Mammary epithelial cell (primary cell): Measurements from ENCODE around the gene MAP4.

Experiments
- EZH2 ChIP-seq: IDR thresholded peaks from 2 replicates; pipeline ENCODE4 v1.6.1; 2012; ENCODE audit warnings: low read length, inconsistent platforms, borderline replicate concordance
- TF ChIP-seq, protein P1 (sequence below), 2 donors: IDR thresholded peaks in 1 of 2; conservative IDR thresholded peaks in 1 of 2; 2 replicates each; pipeline ENCODE4 v1.5.1; 2011 to 2012; ENCODE audit warnings: inconsistent platforms in 2 of 2, low read length in 2 of 2, mild to moderate bottlenecking in 2 of 2, control low read depth in 1 of 2, low read depth in 1 of 2; ENCODE audit not compliant: insufficient read depth in 1 of 2; ENCODE audit errors: extremely low read depth in 1 of 2

DNA sequence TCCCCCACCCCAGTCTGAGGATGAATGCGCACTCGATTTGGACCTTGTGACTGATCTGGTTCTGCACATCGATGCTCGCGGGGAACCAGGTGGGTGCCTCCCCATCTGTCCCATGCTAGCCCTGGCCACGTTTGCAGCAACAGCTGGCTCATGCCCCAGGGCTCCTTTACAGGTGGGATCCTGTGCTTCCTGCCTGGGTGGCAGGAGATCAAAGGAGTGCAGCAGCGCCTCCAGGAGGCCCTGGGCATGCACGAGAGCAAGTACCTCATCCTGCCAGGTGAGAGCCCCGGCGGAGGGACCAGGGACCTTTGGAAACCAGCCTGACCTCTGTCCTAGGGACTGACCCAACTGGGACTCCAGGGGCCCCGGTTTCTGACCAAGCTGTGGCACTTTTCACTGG is 169.0 kb downstream of the MAP4 start:
- TF ChIP-seq, protein P1, sequence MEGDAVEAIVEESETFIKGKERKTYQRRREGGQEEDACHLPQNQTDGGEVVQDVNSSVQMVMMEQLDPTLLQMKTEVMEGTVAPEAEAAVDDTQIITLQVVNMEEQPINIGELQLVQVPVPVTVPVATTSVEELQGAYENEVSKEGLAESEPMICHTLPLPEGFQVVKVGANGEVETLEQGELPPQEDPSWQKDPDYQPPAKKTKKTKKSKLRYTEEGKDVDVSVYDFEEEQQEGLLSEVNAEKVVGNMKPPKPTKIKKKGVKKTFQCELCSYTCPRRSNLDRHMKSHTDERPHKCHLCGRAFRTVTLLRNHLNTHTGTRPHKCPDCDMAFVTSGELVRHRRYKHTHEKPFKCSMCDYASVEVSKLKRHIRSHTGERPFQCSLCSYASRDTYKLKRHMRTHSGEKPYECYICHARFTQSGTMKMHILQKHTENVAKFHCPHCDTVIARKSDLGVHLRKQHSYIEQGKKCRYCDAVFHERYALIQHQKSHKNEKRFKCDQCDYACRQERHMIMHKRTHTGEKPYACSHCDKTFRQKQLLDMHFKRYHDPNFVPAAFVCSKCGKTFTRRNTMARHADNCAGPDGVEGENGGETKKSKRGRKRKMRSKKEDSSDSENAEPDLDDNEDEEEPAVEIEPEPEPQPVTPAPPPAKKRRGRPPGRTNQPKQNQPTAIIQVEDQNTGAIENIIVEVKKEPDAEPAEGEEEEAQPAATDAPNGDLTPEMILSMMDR (conservative IDR thresholded peaks at IDR 0.05 in 1 of 2, IDR thresholded peaks at IDR 0.05 in 1 of 2; ENCODE audit: extremely low read depth in 1 of 2, insufficient read depth in 1 of 2, low read depth in 1 of 2, low read length in 2 of 2) = no peak
- TF ChIP-seq EZH2 = no peak
